ENCODE data around the gene MARCKSL1. TPM values are rescaled to one million over a fixed set of nuclear protein-coding genes. Genes with fewer than 3 reads are reported as not detected.
"Not testable (repeated sequence)": the region's sequence is repeated elsewhere in the genome, so short reads cannot be mapped to it uniquely, and the experiment has no call there.

The MARCKSL1 gene
- total and polyA plus RNA-seq, 2 donors (not counting 1 experiment from before 2014, with no cell fraction given) = 73.2 to 106 TPM

GRCh38 chr1:32356478-32356877 lies 20.4 kb upstream of the MARCKSL1 start:
- no peak overlapping the region for H3K27ac Mint-ChIP-seq
- H4K20me1 ChIP-seq (ENCODE audit: control insufficient read depth, insufficient read depth, low read length, poor library complexity, severe bottlenecking) = no peaks in the 10 kb centered on the region
- H3K79me2 ChIP-seq (ENCODE audit: control insufficient read depth, insufficient read depth, low read length) = no peaks in the 10 kb centered on the region
- no peaks in the 10 kb centered on the region for H3K27me3 Mint-ChIP-seq
- peaks cover 22% of the 10 kb centered on the region for H3K4me1 Mint-ChIP-seq
- no peak for ATAC-seq (ENCODE audit: low read depth)
- POLR2A ChIA-PET = no interaction called here
- DNase-seq = no peak
- no peaks in the 10 kb centered on the region for H3K27me3 ChIP-seq (replicated peaks in 1 of 4; ENCODE audit: control extremely low read depth in 1 of 4, control insufficient read depth in 3 of 4, insufficient read depth in 4 of 4, low read length in 3 of 4)
- intact Hi-C loops (cut with micrococcal nuclease) = loop anchor here (10.0 kb wide), 1 partner anchor 712 kb away; the partner anchor contains the start of gene PEF1
- no peak overlapping the region for H3K27ac ChIP-seq (ENCODE audit: low read length in 2 of 2)
- H3K4me2 ChIP-seq (replicated peaks; ENCODE audit: low read depth, low read length, poor library complexity, severe bottlenecking) = no peak overlapping the region
- H3K4me1 ChIP-seq (ENCODE audit: control insufficient read depth in 2 of 2, insufficient read depth in 2 of 2, low read length in 2 of 2) = peaks cover 25 to 35% of the 10 kb centered on the region in 2 donors
- H3K36me3 ChIP-seq (replicated peaks in 1 of 2; ENCODE audit: control extremely low read depth in 1 of 2, control insufficient read depth in 1 of 2, extremely low read depth in 1 of 2, insufficient read depth in 2 of 2, low read length in 1 of 2) = no peaks in the 10 kb centered on the region
- CTCF ChIA-PET = interaction anchor here (1.5 kb wide), 1 partner anchor 11 kb away, joined by 4 read pairs; no protein-coding TSS in a partner anchor
- no peak for TF ChIP-seq EZH2 (IDR thresholded peaks at IDR 0.05; ENCODE audit: borderline replicate concordance, insufficient read depth, low read depth, low read length, poor library complexity, severe bottlenecking)
- TF ChIP-seq, protein P1, sequence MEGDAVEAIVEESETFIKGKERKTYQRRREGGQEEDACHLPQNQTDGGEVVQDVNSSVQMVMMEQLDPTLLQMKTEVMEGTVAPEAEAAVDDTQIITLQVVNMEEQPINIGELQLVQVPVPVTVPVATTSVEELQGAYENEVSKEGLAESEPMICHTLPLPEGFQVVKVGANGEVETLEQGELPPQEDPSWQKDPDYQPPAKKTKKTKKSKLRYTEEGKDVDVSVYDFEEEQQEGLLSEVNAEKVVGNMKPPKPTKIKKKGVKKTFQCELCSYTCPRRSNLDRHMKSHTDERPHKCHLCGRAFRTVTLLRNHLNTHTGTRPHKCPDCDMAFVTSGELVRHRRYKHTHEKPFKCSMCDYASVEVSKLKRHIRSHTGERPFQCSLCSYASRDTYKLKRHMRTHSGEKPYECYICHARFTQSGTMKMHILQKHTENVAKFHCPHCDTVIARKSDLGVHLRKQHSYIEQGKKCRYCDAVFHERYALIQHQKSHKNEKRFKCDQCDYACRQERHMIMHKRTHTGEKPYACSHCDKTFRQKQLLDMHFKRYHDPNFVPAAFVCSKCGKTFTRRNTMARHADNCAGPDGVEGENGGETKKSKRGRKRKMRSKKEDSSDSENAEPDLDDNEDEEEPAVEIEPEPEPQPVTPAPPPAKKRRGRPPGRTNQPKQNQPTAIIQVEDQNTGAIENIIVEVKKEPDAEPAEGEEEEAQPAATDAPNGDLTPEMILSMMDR (IDR thresholded peaks at IDR 0.05) = no peak
- H3K9me3 ChIP-seq (ENCODE audit: control extremely low read depth in 1 of 3, control insufficient read depth in 2 of 3, insufficient read depth in 1 of 3, low read length in 2 of 3) = no peaks in the 10 kb centered on the region
- WGBS (ENCODE audit: insufficient coverage) = no CpG with 5 or more reads among the region's 1 CpG
- H3K4me3 Mint-ChIP-seq = no peak overlapping the region
- no peaks in the 10 kb centered on the region for H3K9me3 Mint-ChIP-seq (ENCODE audit: insufficient read depth)
- H3K4me3 ChIP-seq (ENCODE audit: control extremely low read depth in 1 of 5, extremely low read depth in 1 of 5, insufficient read depth in 1 of 5, low read depth in 2 of 5, low read length in 4 of 5) = no peak overlapping the region
- H2AFZ ChIP-seq (ENCODE audit: insufficient read depth, low read depth, low read length, poor library complexity, severe bottlenecking) = no peak overlapping the region
- H3K9ac ChIP-seq (ENCODE audit: low read length) = no peak overlapping the region

GRCh38 chr1:32355778-32356177 lies 19.7 kb upstream of the MARCKSL1 start:
- H3K4me2 ChIP-seq (replicated peaks; ENCODE audit: low read depth, low read length, poor library complexity, severe bottlenecking); ATAC-seq (ENCODE audit: low read depth); H4K20me1 ChIP-seq (ENCODE audit: control insufficient read depth, insufficient read depth, low read length, poor library complexity, severe bottlenecking); H3K4me3 Mint-ChIP-seq; H3K9ac ChIP-seq (ENCODE audit: low read length); H3K9me3 Mint-ChIP-seq (ENCODE audit: insufficient read depth); H3K27ac ChIP-seq (ENCODE audit: low read length in 2 of 2); H3K79me2 ChIP-seq (ENCODE audit: control insufficient read depth, insufficient read depth, low read length); H3K27me3 Mint-ChIP-seq; H3K36me3 ChIP-seq (replicated peaks in 1 of 2; ENCODE audit: control extremely low read depth in 1 of 2, control insufficient read depth in 1 of 2, extremely low read depth in 1 of 2, insufficient read depth in 2 of 2, low read length in 1 of 2); H3K27ac Mint-ChIP-seq; H3K27me3 ChIP-seq (replicated peaks in 1 of 4; ENCODE audit: control extremely low read depth in 1 of 4, control insufficient read depth in 3 of 4, insufficient read depth in 4 of 4, low read length in 3 of 4); H2AFZ ChIP-seq (ENCODE audit: insufficient read depth, low read depth, low read length, poor library complexity, severe bottlenecking); H3K9me3 ChIP-seq (ENCODE audit: control extremely low read depth in 1 of 3, control insufficient read depth in 2 of 3, insufficient read depth in 1 of 3, low read length in 2 of 3); H3K4me3 ChIP-seq (ENCODE audit: control extremely low read depth in 1 of 5, extremely low read depth in 1 of 5, insufficient read depth in 1 of 5, low read depth in 2 of 5, low read length in 4 of 5); DNase-seq: not testable (repeated sequence)
- ChIA-PET POLR2A (interaction anchor here (0.9 kb wide), 1 partner anchor 20 kb away, joined by 5 read pairs; the partner anchor contains the start of gene MARCKSL1), CTCF (interaction anchor here (0.6 to 1.5 kb wide), 3 partner anchors 12 to 172 kb away, joined by 3 to 4 read pairs (median 3); no protein-coding TSS in a partner anchor)
- 100% methylated on average over 4 of the region's 6 CpGs for WGBS (ENCODE audit: insufficient coverage)
- H3K4me1 ChIP-seq (ENCODE audit: control insufficient read depth in 2 of 2, insufficient read depth in 2 of 2, low read length in 2 of 2) = peaks cover 20 to 30% of the 10 kb centered on the region in 2 donors
- intact Hi-C loops (cut with micrococcal nuclease) = loop anchor here (10.0 kb wide), 1 partner anchor 711 kb away; the partner anchor contains the start of gene PEF1
- H3K4me1 Mint-ChIP-seq = peaks cover 24% of the 10 kb centered on the region

Data from B cell (primary cell).